Measurements from ENCODE around the gene NCKAP5.

DNA sequence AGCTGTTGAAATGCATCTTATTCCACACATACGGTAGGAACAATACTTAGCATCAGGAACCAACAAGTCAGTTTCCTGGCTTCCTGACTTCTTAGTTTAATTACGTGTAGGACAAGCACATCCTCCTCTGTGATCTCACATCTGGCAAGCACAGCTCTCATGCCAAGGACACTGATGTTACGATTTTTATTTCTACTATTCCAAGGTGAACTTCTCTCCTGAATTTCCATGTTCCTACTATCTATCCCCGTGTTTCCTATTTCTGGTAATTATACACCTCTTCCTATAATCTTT lies 374.0 kb downstream of the NCKAP5 start:
- TF ChIP-seq FOXA1 (IDR thresholded peaks at IDR 0.05): no peak
- TF ChIP-seq ARNT (IDR thresholded peaks at IDR 0.05): no peak

All from HEK293T (cell line).